GM21717 (cell line): ENCODE data around the gene PTF1A.

ENCODE experiments used
- ATAC-seq: cut with Tn5 transposase; IDR thresholded peaks from one replicate; pipeline ENCODE4 v1.9.1; 2021; ENCODE audit warnings: mild to moderate bottlenecking, moderate library complexity; ENCODE audit not compliant: unreplicated experiment

PTF1A gene

GRCh38 chr10:23191764-23192711, at the start of gene PTF1A:
PTF1A (plus strand) TSS chr10:23192312; CDS start chr10:23192531, 219 bp downstream.
- no peak for ATAC-seq

GRCh38 chr10:23146258-23146657, 45.9 kb upstream of the PTF1A start:
- ATAC-seq, result no peak

GRCh38 chr10:23147035-23147434, 45.1 kb upstream of the PTF1A start:
- no peak for ATAC-seq

- ATAC-seq, result no peak
Measured at GRCh38 chr10:23148214-23148613, 43.9 kb upstream of the PTF1A start.

GRCh38 chr10:23150091-23150490, 42.0 kb upstream of the PTF1A start:
- ATAC-seq, result no peak

- ATAC-seq, result no peak
Measured at GRCh38 chr10:23150610-23151009, 41.5 kb upstream of the PTF1A start.

GRCh38 chr10:23151071-23151470, 41.0 kb upstream of the PTF1A start:
- ATAC-seq, result no peak

GRCh38 chr10:23155169-23155568, 36.9 kb upstream of the PTF1A start:
- ATAC-seq, result no peak

GRCh38 chr10:23156447-23157150, 35.5 kb upstream of the PTF1A start:
- ATAC-seq, result no peak

- ATAC-seq, result peak; percentile 43
Measured at GRCh38 chr10:23157239-23157681, 34.9 kb upstream of the PTF1A start.

GRCh38 chr10:23157691-23158369, 34.3 kb upstream of the PTF1A start:
- ATAC-seq, result peak; percentile 60

- peak; percentile 69 for ATAC-seq
Measured at GRCh38 chr10:23158370-23158769, 33.7 kb upstream of the PTF1A start.

- no peak for ATAC-seq
Measured at GRCh38 chr10:23171232-23171876, 20.8 kb upstream of the PTF1A start.

- ATAC-seq, result no peak
Measured at GRCh38 chr10:23172429-23173213, 19.5 kb upstream of the PTF1A start.

- no peak for ATAC-seq
Measured at GRCh38 chr10:23173214-23174073, 18.7 kb upstream of the PTF1A start.

GRCh38 chr10:23174074-23174976, 17.8 kb upstream of the PTF1A start:
- ATAC-seq, result no peak

GRCh38 chr10:23174977-23175512, 17.1 kb upstream of the PTF1A start:
- no peak for ATAC-seq

GRCh38 chr10:23186178-23186577, 5.9 kb upstream of the PTF1A start:
- no peak for ATAC-seq
